Forelimb muscle (tissue), 1 donor: Measurements from ENCODE around the gene TMEM245. TPM values are rescaled to one million over a fixed set of nuclear protein-coding genes. Genes with fewer than 3 reads are reported as not detected.
"Not testable (repeated sequence)": the region's sequence is repeated elsewhere in the genome, so short reads cannot be mapped to it uniquely, and the experiment has no call there.

Source experiments
- DNase-seq: peaks from one replicate; pipeline ENCODE4 v3.0.0-alpha.2; 2013; ENCODE audit warnings: low read depth
- polyA plus RNA-seq: library from polyadenylated mRNA; unstranded; fragments of 120-200 nt; gene quantifications from one replicate; pipeline ENCODE4 v1.2.1, GENCODE V29; 2013; ENCODE audit not compliant: insufficient read length

TMEM245 gene
- polyA plus RNA-seq, 1 donor = 45.4 TPM

DNA sequence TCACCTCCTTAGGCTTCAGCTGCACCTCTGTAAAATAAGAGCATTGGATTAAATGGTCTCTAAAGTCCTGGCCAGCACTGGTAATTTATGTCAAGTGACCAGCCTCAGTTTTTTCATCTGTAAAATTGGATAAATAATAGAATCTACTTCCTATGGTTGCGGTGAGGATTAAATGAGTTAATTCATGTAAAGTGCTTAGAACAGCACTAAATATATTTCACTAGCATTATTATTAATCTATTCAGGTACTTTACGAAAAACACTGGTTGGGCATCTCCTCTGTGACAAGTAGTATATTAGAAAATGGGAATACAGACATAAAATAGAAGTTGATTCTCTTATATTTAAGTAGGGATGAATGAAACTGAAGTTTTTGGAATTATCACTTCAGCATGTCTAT is 13.8 kb upstream of the TMEM245 start:
- no peak for DNase-seq

- no peak for DNase-seq
These were observed 12.8 kb upstream of the TMEM245 start for GRCh38 chr9:109132567-109133021.

DNA sequence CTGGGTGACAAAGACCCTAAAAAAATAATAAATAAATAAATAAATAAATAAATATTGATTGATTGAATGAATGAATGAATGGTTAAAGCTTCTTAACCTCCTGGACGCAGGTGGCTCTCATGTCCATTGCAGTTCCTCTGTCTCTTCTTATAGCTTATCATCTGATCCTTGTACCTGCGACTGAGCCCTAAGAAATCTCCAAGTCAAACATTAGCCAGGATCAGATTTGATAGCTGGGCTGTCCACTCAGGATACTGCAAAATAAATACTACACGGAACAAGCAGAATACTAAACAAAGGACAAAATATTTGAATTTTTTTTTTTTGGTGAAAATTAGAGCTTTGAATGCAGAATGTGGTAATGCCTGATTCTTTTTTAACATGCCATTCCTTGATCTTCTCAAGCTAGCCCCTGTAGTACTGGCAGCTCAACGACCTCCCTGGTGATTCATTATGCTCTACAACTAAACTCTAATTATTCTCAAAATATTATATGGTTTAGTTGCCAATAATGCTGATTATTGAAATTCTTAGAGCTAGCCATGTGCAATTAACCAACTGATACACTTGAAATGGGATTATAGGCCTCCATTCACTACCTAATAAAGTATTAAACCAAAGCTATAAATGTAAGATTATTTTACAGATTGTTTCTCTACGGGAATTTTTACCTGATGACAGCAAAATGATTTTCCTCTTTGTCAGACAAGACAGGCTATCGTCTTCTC is 9.9 kb upstream of the TMEM245 start:
- no peak for DNase-seq

DNA sequence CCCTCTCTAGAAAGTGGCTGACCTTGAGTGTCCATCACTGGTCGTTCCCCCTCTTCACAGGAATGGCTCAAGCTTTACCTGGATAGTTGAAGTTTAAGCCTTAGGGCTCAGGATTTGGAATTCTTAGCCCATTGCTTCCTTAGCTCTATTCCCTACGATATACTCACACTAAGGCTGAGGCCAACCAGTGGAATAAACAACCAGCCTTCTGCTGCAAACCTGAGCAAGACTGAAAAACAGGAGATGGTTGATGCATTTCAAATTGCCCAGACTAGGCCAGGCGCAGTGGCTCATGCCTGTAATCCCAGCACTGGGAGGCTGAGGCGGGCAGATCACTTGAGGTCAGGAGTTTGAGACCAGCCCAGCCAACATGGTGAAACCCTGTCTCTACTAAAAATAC is 6.9 kb upstream of the TMEM245 start:
- not testable (repeated sequence) for DNase-seq

GRCh38 chr9:109124121-109124520 is 4.4 kb upstream of the TMEM245 start:
- no peak for DNase-seq

DNA sequence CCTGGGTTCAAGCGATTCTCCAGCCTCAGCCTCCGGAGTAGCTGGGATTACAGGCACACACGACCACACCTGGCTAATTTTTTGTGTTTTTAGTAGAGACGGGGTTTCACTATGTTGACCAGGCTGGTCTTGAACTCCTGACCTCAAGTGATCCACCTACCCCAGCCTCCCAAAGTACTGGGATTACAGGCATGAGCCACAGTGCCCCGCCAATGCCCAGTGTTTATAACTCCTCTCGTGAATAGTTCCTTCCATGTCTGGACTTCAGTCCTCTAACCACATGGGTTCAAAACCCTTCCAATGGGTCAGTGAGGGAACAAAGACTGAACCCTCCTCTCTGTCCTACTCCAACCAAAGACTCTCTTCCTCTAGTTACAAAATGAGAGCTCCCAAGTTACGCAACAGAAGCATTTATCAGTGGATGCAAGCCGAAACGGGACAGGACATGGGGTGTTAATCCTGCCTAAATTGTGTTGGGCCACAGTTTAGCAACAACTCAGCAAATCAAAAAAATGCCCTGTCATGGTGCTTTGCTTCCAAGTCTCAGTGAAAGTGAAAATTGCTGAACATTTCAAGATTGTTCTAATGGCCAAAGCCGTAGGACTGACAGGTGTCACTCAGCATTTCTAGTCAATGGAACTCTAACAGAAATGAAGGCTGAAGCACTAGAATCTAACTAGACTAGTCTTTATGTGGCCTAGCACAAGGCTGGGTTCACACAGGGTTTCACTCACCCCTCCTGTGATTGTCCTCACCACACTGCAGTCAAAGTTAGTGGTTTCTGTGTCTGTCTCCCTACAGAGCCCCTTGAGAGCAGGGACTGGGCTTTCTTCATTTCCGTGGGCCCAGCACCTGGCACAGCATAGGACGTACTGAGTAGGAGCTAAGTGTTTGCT is 3.2 kb upstream of the TMEM245 start:
- no peak for DNase-seq

GRCh38 chr9:109121232-109121796 is 1.6 kb upstream of the TMEM245 start:
- DNase-seq = no peak

- DNase-seq = no peak
These were observed 550 bp upstream of the TMEM245 start for GRCh38 chr9:109120204-109120789.

GRCh38 chr9:109118808-109119438 is 824 bp downstream of the TMEM245 start:
- DNase-seq = no peak

GRCh38 chr9:109117856-109118807 is 1.6 kb downstream of the TMEM245 start:
- DNase-seq = no peak

GRCh38 chr9:109115931-109116526 is 3.7 kb downstream of the TMEM245 start:
- DNase-seq = no peak

DNA sequence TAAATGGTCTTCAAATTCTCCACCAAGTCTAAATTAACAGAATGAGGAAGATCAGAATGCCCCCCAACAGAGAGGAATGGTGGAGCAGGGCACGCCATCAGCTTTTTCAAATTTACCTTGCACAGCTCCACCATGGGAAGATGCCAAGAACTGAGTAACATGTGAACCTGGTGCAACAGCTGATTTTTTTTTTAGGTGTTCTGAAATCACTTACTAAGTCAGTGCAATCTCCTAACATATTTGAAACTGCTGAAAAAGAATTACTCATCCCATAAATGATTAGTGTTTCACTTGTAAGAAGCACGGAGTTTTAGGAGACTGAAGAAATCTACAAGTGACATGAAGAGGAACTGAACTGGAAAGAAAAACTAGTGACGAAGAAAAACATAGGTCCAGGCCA is 5.1 kb downstream of the TMEM245 start:
- DNase-seq = no peak

DNA sequence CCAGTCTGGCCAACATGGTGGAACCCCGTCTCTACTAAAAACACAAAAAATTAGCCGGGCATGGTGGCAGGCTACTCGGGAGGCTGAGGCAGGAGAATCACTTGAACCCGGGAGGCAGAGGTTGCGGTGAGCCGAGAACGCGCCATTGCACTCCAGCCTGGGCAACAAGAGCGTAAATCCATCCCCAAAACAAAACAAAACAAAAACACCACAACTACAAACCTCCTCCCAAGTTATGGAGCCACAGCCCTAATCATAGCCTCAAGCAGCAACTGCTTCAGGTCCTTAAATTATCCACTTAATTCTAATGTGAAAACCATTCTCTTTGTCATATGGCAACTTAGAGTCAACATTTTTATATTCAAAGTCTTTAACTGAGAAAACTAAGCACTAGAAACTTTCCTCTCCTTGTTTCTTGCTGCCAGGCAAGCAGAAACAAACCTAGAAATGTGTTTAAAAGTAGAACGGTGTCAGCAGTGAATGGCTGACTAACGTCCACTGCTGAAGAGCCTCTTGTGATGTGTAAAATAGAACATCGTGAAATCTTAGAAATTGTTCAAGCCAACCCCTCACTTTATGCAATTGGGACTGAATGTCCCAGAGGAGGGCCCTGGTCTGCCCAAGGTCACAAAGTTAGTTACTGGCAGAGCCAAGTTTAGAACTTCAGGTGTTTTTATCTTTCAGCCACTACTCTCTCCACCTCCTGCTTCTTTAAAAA is 5.7 kb downstream of the TMEM245 start:
- no peak for DNase-seq

GRCh38 chr9:109113254-109113653 is 6.5 kb downstream of the TMEM245 start:
- DNase-seq = no peak

DNA sequence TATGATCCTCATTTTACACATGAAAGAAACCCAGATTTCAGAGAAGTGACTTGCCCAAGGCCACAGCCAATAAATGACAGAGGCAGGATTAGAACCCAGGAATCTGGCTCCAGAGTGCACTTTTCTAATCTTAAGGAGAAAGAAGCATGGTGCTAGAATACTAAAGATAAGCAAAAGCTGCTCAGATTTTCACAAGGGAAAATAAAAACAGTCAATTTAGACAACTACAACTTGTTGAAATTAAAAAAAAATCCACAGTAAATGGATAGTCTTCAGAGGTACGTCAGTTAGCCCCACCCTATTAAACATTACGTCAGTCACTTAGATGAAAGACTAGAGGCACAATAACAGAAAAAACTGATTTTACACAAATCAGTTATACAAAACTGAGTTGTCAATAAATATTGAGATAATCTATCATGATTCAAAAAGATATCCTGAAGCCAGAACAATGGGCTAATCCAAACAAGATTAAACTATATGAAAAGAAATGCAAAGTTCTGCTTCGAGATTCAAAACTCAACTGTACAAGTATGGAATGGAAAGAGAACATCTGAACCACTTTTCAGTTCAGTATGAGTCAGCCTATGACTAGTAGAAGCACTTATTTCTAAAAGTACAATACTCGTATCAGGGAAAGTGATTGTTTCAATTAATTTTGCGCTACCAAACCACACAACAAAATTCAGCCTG is 9.3 kb downstream of the TMEM245 start:
- DNase-seq = no peak

- DNase-seq = no peak
These were observed 9.8 kb downstream of the TMEM245 start for GRCh38 chr9:109109967-109110328.

DNA sequence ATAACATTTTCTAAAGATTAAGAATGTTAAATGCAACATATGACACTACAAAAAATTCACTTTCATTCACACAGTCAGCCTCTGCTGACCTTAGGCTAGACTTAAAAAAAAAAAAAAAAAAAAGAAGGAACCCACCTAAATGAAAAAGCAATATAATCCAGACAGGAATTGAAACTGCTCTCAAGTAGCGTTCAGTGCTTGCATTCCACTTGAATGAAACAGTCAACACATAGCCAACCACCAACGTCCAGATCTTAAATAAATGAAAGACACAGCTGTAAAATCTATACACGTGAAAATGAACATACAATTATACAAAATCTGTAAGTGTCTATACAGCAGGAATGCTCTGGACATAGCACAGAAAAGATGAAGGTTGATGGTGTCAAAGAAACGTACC is 11.4 kb downstream of the TMEM245 start:
- DNase-seq = no peak

- DNase-seq = no peak
These were observed 12.1 kb downstream of the TMEM245 start for GRCh38 chr9:109107402-109108240.
